Tibial nerve (tissue), 4 donors: Measurements from ENCODE around the gene DOCK2.

Experiments
- CTCF ChIP-seq, 5 experiments: fragments of 200-600 bp in 3 of 5; fragments of 450-650 bp in 2 of 5; sonication (generic) in 3 of 5; IDR thresholded peaks; one replicate each; pipeline ENCODE4 v1.5.1; 2016 to 2019; ENCODE audit warnings: antibody characterized with exemption in 5 of 5, mild to moderate bottlenecking in 3 of 5, moderate library complexity in 2 of 5
- EP300 ChIP-seq, 2 donors: sonication (generic); formaldehyde crosslinking; IDR thresholded peaks; one replicate each; pipeline ENCODE4 v1.6.1; 2017; ENCODE audit warnings: antibody characterized with exemption in 2 of 2, mild to moderate bottlenecking in 1 of 2
- POLR2A ChIP-seq, 2 donors: fragments of 450-650 bp; IDR thresholded peaks; one replicate each; pipeline ENCODE4 v1.6.1; 2017; ENCODE audit warnings: antibody characterized with exemption in 2 of 2, mild to moderate bottlenecking in 2 of 2, moderate library complexity in 2 of 2

GRCh38 chr5:169811680-169812079, 174.6 kb downstream of the DOCK2 start:
- TF ChIP-seq POLR2A (IDR thresholded peaks at IDR 0.05) (no peak), CTCF (IDR thresholded peaks at IDR 0.05) (no peak), EP300 (IDR thresholded peaks at IDR 0.05) (no peak)
